Activated CD8-positive, alpha-beta memory T cell treated with anti-CD3 and anti-CD28 coated beads, Interleukin-2, amount 50 U/mL, for 1 hour (primary cell): ENCODE measurements around the gene GSTM1.

Experiments used
- DNase-seq: peaks from one replicate; pipeline ENCODE4 v3.0.0-alpha.2; 2020; ENCODE audit errors: extremely low read depth

Gene GSTM1

DNA sequence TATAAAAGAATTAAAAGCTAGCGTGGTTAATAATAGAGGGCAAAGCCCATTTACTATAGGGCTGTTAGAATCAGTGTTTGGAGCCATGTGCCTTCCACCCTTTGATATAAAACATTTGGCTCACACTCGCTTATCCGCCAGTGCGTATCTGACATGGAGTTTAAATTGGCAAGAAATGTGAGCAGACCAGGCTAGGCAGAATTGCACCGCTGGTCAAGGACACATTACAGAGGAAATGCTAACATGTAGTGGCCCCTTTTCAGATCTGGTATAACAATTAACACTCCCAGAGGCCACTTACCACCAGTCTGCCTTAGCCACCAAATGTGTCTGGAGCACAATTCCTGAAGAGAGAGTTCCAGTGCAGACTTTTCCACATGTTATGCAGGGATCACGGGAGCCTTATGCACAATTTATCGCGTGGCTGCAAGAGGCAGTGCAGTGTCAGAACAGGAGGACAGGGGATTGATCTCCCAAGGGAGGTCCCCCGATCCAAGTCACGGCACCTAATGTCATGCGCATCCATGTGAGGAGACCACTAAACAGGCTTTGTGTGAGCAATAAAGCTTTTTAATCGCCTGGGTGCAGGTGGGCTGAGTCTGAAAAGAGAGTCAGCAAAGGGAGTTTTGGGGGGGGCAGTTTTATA, 39.2 kb downstream of the GSTM1 start:
- no peak for DNase-seq

DNA sequence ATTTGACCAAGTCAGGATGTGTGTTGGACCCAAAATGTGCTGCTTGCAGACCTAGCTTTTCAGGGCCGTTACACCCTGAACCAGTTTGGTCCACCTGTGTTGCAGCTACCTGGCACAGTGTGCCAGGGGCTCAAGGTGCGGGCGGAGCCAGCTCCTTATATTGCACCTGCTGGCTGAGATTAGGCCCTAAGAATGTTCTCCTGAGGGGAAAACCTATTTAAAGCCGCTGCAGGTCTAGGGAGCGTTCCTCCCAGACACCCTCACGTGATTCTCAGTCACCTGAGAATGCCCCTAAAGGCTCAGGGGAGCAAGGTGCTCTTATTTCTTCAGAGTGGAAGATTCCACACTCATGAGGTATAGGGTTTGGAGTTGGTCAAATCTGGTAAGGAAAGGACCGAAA, 41.3 kb downstream of the GSTM1 start:
- no peak for DNase-seq

DNA sequence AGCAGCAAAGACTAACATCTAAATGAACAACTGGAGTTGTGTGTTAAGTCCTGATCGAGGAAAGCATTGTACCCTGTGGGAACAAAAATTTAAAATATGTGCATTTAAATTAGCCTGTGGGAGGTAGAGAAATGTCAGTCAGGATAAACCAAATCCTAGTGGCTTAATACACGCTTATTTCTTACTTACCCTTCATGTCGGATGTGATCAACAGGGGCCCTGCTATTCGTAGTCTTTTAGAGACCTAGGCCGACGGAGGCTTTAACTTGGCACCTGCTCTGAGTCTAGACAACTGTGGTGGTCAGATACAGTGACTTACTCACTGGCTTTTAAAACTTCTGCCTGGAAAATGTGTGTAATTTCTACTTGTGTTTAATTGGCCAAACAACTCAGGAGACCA, 43.0 kb downstream of the GSTM1 start:
- DNase-seq = no peak

DNA sequence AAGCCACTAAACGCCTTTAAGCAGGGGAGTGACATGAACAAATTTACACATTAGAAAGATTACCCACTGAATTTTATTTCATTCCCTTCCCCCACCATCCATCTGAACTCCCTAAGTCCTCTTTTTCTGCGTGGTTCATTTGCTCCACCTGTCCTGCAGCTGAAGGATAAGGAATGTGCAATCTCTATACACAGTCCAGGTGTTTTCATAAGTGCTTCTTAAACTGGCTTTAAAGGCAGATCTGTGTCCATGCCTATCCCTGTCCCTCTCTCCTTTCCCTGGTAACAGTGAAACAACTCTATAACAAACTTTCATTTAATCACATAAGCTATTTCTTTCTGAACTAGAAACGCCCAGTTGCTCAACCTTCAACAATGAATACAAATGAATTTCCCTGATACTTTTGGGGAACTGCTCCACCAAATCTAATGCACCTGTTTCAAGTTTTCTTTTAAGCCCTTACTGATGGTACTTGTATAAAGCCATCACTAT, 44.8 kb downstream of the GSTM1 start:
- DNase-seq = no peak

DNA sequence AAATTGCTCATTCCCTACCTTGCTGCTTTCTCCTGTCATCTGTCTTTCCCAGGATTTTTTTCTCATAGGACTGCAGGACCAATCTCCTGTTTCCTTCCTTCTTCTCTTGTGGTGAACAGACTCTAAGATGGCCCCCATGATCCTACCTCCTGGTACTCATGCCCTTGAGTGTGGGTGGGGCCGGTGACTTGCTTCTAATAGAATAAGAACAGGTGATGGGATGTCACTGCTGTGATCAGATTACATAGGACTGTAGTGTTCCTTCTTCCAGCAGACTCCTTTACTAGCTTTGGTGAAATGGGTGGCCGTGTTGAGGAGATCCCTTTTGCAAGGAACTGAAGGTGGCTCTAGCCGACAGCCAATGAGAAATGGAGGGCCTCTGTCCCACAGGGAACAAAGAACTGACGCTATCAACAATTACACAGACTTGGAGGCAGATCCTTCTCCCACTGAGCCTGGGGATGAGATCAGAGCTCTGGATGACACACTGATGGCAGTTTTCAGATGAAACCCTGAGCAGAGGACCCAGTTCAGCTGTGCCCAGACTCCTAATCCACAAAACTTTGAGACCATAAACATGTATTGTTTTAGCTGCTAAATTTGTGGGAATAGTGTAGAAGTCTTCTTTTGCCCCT, 45.7 kb downstream of the GSTM1 start:
- no peak for DNase-seq

DNA sequence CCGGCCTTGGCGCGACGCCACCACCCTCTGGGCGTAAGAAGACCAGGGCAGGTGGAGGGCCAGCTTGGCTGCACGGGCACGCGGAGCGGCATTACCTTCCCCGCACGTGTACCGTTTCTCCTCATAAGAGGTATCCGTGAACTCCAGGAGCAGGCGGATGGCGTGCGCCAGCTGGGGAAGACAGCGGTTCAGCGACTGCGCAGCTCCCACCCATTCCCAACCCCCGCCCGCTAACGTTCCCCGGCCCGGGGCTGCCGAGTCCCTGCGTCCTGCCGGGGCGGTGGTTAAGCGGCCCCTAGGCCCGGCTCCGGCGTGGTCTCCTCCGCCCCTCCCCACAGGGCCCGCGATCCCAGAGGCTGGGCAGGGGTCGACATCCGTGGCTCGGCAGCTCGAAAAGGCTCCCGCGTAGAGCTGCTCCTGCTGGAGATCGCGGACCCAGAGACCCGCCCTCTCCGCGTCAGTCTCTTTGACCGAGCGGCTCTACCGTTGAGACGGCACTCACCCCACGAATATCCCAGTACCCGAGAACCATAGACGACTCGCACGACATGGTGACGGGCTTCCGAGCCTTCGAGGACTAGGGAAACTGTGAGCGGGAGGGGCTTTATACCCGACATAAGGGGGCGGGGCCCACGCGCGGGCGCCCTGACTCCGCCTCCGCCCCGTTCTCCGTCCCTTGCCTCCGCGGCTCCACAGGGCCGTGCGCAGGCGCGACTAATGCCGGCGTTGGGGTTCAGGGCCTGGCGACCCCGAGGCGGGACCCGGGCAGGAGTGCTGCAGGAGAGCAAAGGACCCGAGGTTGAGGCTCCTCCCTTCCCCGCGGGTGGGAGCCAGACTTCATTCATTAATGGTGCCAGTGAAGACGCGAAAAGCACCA, 52.4 kb downstream of the GSTM1 start:
- DNase-seq = peak; percentile 66

DNA sequence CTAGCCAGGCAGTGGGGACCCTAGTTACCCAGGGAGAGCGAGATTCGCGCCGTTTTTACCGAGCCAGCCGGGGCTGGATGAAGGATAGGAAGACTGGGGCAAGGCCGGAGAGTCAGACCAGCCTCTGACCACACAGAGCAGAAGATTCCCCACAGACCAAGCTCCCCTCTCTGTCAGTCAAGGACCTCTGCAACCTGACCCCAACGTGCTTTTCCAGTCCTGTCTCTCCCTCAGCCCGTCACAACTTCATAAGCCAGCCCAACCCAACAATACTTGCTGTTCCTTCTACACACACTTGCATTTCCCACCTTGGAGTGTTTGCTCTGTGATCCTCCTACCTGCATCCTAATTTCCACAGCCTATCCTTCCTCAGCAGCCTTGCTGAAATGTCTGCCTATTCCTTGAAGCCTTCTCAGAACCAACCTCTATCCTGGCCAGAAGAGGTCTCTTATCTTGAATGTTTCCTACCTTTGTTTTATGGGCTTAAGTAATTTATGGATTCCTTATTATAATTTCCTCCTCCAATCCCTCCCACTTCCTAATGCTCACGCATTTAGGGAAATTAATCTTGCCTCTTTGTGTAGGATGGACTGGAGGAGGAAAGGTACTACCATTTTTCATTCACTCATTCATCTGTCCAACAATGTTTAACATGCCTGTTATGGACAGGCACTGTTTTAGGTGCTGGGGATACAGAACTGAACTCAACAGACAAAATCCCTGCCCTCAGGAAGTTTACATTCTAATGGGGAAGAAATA, 53.2 kb downstream of the GSTM1 start, which contains the start of gene GSTM3:
TSS of gene GSTM3 (minus strand) at position 424 of the 759 bp plus-strand sequence. CDS start 751 bp downstream, outside the sequence.
- no peak for DNase-seq
